ENCODE measurements around the gene HOXC5. TPM values are rescaled to one million over a fixed set of nuclear protein-coding genes. Genes with fewer than 3 reads are reported as not detected.
A peak's percentile ranks its signal among the peaks of the same experiment; 100 is the strongest.

HOXC5 gene
- total RNA-seq, 1 donor from 2014 or later: not detected

DNA sequence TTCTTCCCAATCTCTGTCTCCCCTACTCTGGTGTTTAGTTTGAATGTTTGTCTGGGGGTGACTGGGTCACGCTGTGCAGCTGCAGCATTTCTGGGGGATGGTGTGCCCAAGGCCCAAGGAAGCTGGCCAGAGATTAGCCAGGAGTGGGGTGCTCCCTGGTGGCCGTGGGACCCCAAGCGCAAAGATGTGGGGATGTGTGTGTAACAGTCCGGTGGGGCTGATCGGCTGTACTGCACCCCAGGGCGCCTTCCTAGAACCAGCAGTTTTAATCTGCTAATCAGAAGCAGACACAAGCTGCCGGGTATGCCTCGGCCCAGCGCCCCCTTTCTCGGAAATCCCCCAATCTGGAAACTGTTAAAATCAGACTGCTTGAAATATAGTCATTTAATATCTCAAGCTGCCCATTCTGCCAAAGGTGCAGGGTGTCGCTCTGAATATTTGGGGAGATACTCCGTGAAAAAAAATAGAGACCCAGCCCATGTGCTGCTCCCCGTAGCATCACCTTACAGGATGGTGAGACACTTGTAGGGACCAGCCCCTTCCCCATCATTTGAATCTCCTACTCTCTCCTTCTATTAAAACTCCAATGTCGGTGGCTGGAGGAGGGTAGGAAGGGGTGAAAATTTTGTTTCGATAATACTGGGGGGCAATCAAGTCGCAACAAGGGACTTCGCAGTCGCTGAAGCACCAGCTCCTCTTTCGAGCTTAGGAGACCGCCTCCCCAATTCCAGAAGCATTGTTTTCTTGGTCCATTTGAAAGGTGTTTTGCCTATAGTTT lies 28.6 kb upstream of the HOXC5 start:
- H3K4me2 ChIP-seq (ENCODE audit: low read length): no peak overlapping the region
- Mint-ChIP-seq H3K9me3 (ENCODE audit: unreplicated experiment) (peaks cover 12% of the 10 kb centered on the region), H3K4me3 (ENCODE audit: unreplicated experiment) (no peak overlapping the region), H3K36me3 (ENCODE audit: low read depth, unreplicated experiment) (peaks cover 2% of the 10 kb centered on the region), H3K27me3 (ENCODE audit: low read depth, unreplicated experiment) (peaks cover 87% of the 10 kb centered on the region), H3K27ac (ENCODE audit: unreplicated experiment) (no peak overlapping the region), H3K4me1 (ENCODE audit: low read depth, unreplicated experiment) (no peaks in the 10 kb centered on the region)
- H3K27me3 ChIP-seq (ENCODE audit: insufficient read depth, low read length): peaks cover 90% of the 10 kb centered on the region
- no peaks in the 10 kb centered on the region for H4K20me1 ChIP-seq (ENCODE audit: insufficient read depth, low read length)
- peaks cover 5% of the 10 kb centered on the region for H3K4me1 ChIP-seq (ENCODE audit: insufficient read depth, low read length)
- no peak overlapping the region for H3K4me3 ChIP-seq (ENCODE audit: insufficient read depth, low read depth, low read length)
- H3K36me3 ChIP-seq (ENCODE audit: insufficient read depth, low read length): no peaks in the 10 kb centered on the region
- no peaks in the 10 kb centered on the region for H3K9me3 ChIP-seq (ENCODE audit: insufficient read depth, low read depth, low read length)
- no peak overlapping the region for H2AFZ ChIP-seq (ENCODE audit: low read depth, low read length)
- no peak overlapping the region for H3K9ac ChIP-seq (ENCODE audit: low read length)
- H3K79me2 ChIP-seq (ENCODE audit: insufficient read depth, low read length): no peaks in the 10 kb centered on the region
- no peak for FAIRE-seq
- H3K27ac ChIP-seq (ENCODE audit: low read depth, low read length): no peak overlapping the region
- no peak for DNase-seq (ENCODE audit: low read depth)
- TF ChIP-seq, protein P1, sequence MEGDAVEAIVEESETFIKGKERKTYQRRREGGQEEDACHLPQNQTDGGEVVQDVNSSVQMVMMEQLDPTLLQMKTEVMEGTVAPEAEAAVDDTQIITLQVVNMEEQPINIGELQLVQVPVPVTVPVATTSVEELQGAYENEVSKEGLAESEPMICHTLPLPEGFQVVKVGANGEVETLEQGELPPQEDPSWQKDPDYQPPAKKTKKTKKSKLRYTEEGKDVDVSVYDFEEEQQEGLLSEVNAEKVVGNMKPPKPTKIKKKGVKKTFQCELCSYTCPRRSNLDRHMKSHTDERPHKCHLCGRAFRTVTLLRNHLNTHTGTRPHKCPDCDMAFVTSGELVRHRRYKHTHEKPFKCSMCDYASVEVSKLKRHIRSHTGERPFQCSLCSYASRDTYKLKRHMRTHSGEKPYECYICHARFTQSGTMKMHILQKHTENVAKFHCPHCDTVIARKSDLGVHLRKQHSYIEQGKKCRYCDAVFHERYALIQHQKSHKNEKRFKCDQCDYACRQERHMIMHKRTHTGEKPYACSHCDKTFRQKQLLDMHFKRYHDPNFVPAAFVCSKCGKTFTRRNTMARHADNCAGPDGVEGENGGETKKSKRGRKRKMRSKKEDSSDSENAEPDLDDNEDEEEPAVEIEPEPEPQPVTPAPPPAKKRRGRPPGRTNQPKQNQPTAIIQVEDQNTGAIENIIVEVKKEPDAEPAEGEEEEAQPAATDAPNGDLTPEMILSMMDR (IDR thresholded peaks at IDR 0.05; ENCODE audit: insufficient read depth, low read depth, low read length): no peak
- no peak for TF ChIP-seq EZH2 (IDR thresholded peaks at IDR 0.05; ENCODE audit: insufficient read depth, low read length)

DNA sequence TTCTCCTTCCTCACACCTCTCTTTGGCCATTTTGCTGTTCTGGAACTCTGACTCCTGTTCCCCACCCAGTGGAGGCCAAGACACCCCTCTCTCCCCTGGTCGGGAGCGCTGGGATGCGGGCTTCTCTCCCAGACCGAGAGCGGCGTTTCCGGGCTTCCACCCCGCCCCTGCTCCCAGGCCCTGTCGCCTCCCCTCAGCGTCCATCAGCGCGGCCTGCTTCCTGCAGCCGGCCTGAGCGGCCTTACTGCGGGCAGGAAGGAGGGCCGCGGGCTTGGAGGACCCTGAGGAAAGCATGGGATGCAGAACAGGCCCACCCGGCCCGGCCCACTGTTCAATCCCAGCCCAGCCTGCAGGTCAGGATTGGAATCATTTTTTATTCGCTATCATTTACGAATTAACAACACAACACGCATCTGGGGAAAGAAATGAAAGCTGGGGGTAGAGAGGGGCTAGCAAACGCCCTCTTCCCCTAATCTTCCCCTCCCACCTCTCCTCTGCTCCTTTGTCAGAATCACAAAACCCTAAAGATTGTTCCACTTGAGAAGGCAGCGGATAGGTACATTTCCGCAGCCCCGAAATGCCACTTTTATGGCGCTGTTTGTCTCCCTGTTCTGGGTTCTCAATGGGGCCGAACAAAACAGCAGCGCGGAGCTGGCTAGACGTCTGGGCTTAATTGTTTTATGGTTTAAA lies 27.9 kb upstream of the HOXC5 start:
- H3K4me1 Mint-ChIP-seq (ENCODE audit: low read depth, unreplicated experiment): no peaks in the 10 kb centered on the region
- Histone ChIP-seq H4K20me1 (ENCODE audit: insufficient read depth, low read length) (no peaks in the 10 kb centered on the region), H3K9ac (ENCODE audit: low read length) (no peak overlapping the region), H3K4me2 (ENCODE audit: low read length) (no peak overlapping the region), H3K9me3 (ENCODE audit: insufficient read depth, low read depth, low read length) (no peaks in the 10 kb centered on the region), H3K79me2 (ENCODE audit: insufficient read depth, low read length) (no peaks in the 10 kb centered on the region), H3K4me1 (ENCODE audit: insufficient read depth, low read length) (peaks cover 5% of the 10 kb centered on the region), H3K4me3 (ENCODE audit: insufficient read depth, low read depth, low read length) (no peak overlapping the region), H2AFZ (ENCODE audit: low read depth, low read length) (no peak overlapping the region), H3K27ac (ENCODE audit: low read depth, low read length) (no peak overlapping the region), H3K27me3 (ENCODE audit: insufficient read depth, low read length) (peaks cover 90% of the 10 kb centered on the region), H3K36me3 (ENCODE audit: insufficient read depth, low read length) (no peaks in the 10 kb centered on the region)
- DNase-seq (ENCODE audit: low read depth) (no peak), FAIRE-seq (no peak)
- peaks cover 12% of the 10 kb centered on the region for H3K9me3 Mint-ChIP-seq (ENCODE audit: unreplicated experiment)
- H3K27me3 Mint-ChIP-seq (ENCODE audit: low read depth, unreplicated experiment): peaks cover 88% of the 10 kb centered on the region
- H3K4me3 Mint-ChIP-seq (ENCODE audit: unreplicated experiment): no peak overlapping the region
- H3K36me3 Mint-ChIP-seq (ENCODE audit: low read depth, unreplicated experiment): peaks cover 2% of the 10 kb centered on the region
- TF ChIP-seq, protein P1 (IDR thresholded peaks at IDR 0.05; ENCODE audit: insufficient read depth, low read depth, low read length): no peak
- no peak for TF ChIP-seq EZH2 (IDR thresholded peaks at IDR 0.05; ENCODE audit: insufficient read depth, low read length)
- H3K27ac Mint-ChIP-seq (ENCODE audit: unreplicated experiment): peak overlapping the region; percentile 49

DNA sequence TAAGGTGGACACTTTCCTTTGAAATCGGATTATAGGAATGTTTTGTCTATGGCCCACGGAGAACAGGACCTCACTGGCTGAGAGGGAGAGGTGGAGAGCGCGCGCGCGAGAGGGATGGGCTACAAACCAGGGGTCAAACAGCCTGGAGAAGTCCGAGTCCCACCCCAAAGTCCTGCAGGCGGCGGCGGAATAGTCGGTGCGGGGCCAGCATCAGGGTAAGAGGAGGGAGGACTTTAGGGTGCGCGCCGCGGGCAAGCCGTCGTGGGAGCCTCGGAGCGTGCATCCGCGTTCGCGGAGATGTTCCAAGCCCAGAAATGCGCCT lies 27.4 kb upstream of the HOXC5 start:
- no peaks in the 10 kb centered on the region for H3K4me1 Mint-ChIP-seq (ENCODE audit: low read depth, unreplicated experiment)
- no peaks in the 10 kb centered on the region for H3K9me3 ChIP-seq (ENCODE audit: insufficient read depth, low read depth, low read length)
- TF ChIP-seq EZH2 (IDR thresholded peaks at IDR 0.05; ENCODE audit: insufficient read depth, low read length): no peak
- TF ChIP-seq, protein P1 (IDR thresholded peaks at IDR 0.05; ENCODE audit: insufficient read depth, low read depth, low read length): no peak
- H3K4me2 ChIP-seq (ENCODE audit: low read length): no peak overlapping the region
- H3K79me2 ChIP-seq (ENCODE audit: insufficient read depth, low read length): no peaks in the 10 kb centered on the region
- H3K36me3 ChIP-seq (ENCODE audit: insufficient read depth, low read length): no peaks in the 10 kb centered on the region
- H3K27me3 Mint-ChIP-seq (ENCODE audit: low read depth, unreplicated experiment): peaks cover 90% of the 10 kb centered on the region
- no peaks in the 10 kb centered on the region for H4K20me1 ChIP-seq (ENCODE audit: insufficient read depth, low read length)
- no peak overlapping the region for H3K9ac ChIP-seq (ENCODE audit: low read length)
- H3K27ac ChIP-seq (ENCODE audit: low read depth, low read length): no peak overlapping the region
- H3K4me3 Mint-ChIP-seq (ENCODE audit: unreplicated experiment): no peak overlapping the region
- H3K9me3 Mint-ChIP-seq (ENCODE audit: unreplicated experiment): peaks cover 12% of the 10 kb centered on the region
- H2AFZ ChIP-seq (ENCODE audit: low read depth, low read length): no peak overlapping the region
- H3K4me1 ChIP-seq (ENCODE audit: insufficient read depth, low read length): peaks cover 5% of the 10 kb centered on the region
- H3K27me3 ChIP-seq (ENCODE audit: insufficient read depth, low read length): peaks cover 90% of the 10 kb centered on the region
- FAIRE-seq: no peak
- H3K27ac Mint-ChIP-seq (ENCODE audit: unreplicated experiment): peak overlapping the region; percentile 49
- no peak for DNase-seq (ENCODE audit: low read depth)
- peaks cover 2% of the 10 kb centered on the region for H3K36me3 Mint-ChIP-seq (ENCODE audit: low read depth, unreplicated experiment)
- H3K4me3 ChIP-seq (ENCODE audit: insufficient read depth, low read depth, low read length): no peak overlapping the region
